ENCODE measurements around the gene FAM24B.

FAM24B gene

GRCh38 chr10:122845783-122846332, 33.5 kb downstream of the FAM24B start, which contains the start of gene CUZD1:
CUZD1 (minus strand) TSS chr10:122845857; CDS start chr10:122845843, 14 bp downstream.
- Histone ChIP-seq H3K9ac (ENCODE audit: low read length in 2 of 2) (no peak within 1 kb of the TSS), H3K9me3 (ENCODE audit: control insufficient read depth in 2 of 2, low read length in 2 of 2) (peaks cover 4% of the 10 kb centered on the region in 2 donors), H3K27me3 (ENCODE audit: control insufficient read depth in 1 of 2, insufficient read depth in 2 of 2, low read length in 2 of 2) (no peaks in the 10 kb centered on the region), H3K4me3 (ENCODE audit: low read length in 2 of 2) (no peak within 1 kb of the TSS), H3K4me1 (ENCODE audit: control insufficient read depth, insufficient read depth, low read length) (no peaks in the 10 kb centered on the region), H3K27ac (ENCODE audit: low read length) (no peak within 1 kb of the TSS), H3K36me3 (ENCODE audit: control insufficient read depth in 2 of 2, insufficient read depth in 2 of 2, low read length in 2 of 2) (peaks cover 0 to 3% of the 10 kb centered on the region in 2 donors)

GRCh38 chr10:122844146-122844545, 35.2 kb downstream of the FAM24B start:
- no peak overlapping the region for H3K27ac ChIP-seq (ENCODE audit: low read length)

GRCh38 chr10:122841569-122841968, 37.8 kb downstream of the FAM24B start:
- H3K27me3 ChIP-seq (ENCODE audit: control insufficient read depth in 1 of 2, insufficient read depth in 2 of 2, low read length in 2 of 2) = no peaks in the 10 kb centered on the region

More at GRCh38 chr10:122844146-122844545, 35.2 kb downstream of the FAM24B start:
- no peak overlapping the region for H3K4me3 ChIP-seq (ENCODE audit: low read length in 2 of 2)
- no peaks in the 10 kb centered on the region for H3K27me3 ChIP-seq (ENCODE audit: control insufficient read depth in 1 of 2, insufficient read depth in 2 of 2, low read length in 2 of 2)
- no peak overlapping the region for H3K9ac ChIP-seq (ENCODE audit: low read length in 2 of 2)
- H3K9me3 ChIP-seq (ENCODE audit: control insufficient read depth in 2 of 2, low read length in 2 of 2) = peaks cover 4% of the 10 kb centered on the region in 2 donors
- H3K36me3 ChIP-seq (ENCODE audit: control insufficient read depth in 2 of 2, insufficient read depth in 2 of 2, low read length in 2 of 2) = no peaks in the 10 kb centered on the region
- no peaks in the 10 kb centered on the region for H3K4me1 ChIP-seq (ENCODE audit: control insufficient read depth, insufficient read depth, low read length)

GRCh38 chr10:122839505-122839904, 39.9 kb downstream of the FAM24B start:
- no peaks in the 10 kb centered on the region for H3K4me1 ChIP-seq (ENCODE audit: control insufficient read depth, insufficient read depth, low read length)
- no peaks in the 10 kb centered on the region for H3K27me3 ChIP-seq (ENCODE audit: control insufficient read depth in 1 of 2, insufficient read depth in 2 of 2, low read length in 2 of 2)
- no peak overlapping the region for H3K27ac ChIP-seq (ENCODE audit: low read length)
- no peak overlapping the region for H3K4me3 ChIP-seq (ENCODE audit: low read length in 2 of 2)
- H3K36me3 ChIP-seq (ENCODE audit: control insufficient read depth in 2 of 2, insufficient read depth in 2 of 2, low read length in 2 of 2) = peaks cover 0 to 4% of the 10 kb centered on the region in 2 donors
- H3K9me3 ChIP-seq (ENCODE audit: control insufficient read depth in 2 of 2, low read length in 2 of 2) = peaks cover 4 to 6% of the 10 kb centered on the region in 2 donors
- H3K9ac ChIP-seq (ENCODE audit: low read length in 2 of 2) = no peak overlapping the region

More at GRCh38 chr10:122841569-122841968, 37.8 kb downstream of the FAM24B start:
- H3K27ac ChIP-seq (ENCODE audit: low read length) = no peak overlapping the region
- H3K9me3 ChIP-seq (ENCODE audit: control insufficient read depth in 2 of 2, low read length in 2 of 2) = peaks cover 4% of the 10 kb centered on the region in 2 donors
- H3K4me1 ChIP-seq (ENCODE audit: control insufficient read depth, insufficient read depth, low read length) = no peaks in the 10 kb centered on the region
- H3K36me3 ChIP-seq (ENCODE audit: control insufficient read depth in 2 of 2, insufficient read depth in 2 of 2, low read length in 2 of 2) = peaks cover 0 to 4% of the 10 kb centered on the region in 2 donors
- no peak overlapping the region for H3K9ac ChIP-seq (ENCODE audit: low read length in 2 of 2)
- no peak overlapping the region for H3K4me3 ChIP-seq (ENCODE audit: low read length in 2 of 2)

- no peak overlapping the region for H3K9ac ChIP-seq (ENCODE audit: low read length in 2 of 2)
- no peak overlapping the region for H3K4me3 ChIP-seq (ENCODE audit: low read length in 2 of 2)
- no peak overlapping the region for H3K27ac ChIP-seq (ENCODE audit: low read length)
- H3K9me3 ChIP-seq (ENCODE audit: control insufficient read depth in 2 of 2, low read length in 2 of 2) = peaks cover 4 to 6% of the 10 kb centered on the region in 2 donors
- H3K27me3 ChIP-seq (ENCODE audit: control insufficient read depth in 1 of 2, insufficient read depth in 2 of 2, low read length in 2 of 2) = no peaks in the 10 kb centered on the region
- no peaks in the 10 kb centered on the region for H3K4me1 ChIP-seq (ENCODE audit: control insufficient read depth, insufficient read depth, low read length)
- peaks cover 0 to 4% of the 10 kb centered on the region in 2 donors for H3K36me3 ChIP-seq (ENCODE audit: control insufficient read depth in 2 of 2, insufficient read depth in 2 of 2, low read length in 2 of 2)
Measured at GRCh38 chr10:122838880-122839279, 40.5 kb downstream of the FAM24B start.

GRCh38 chr10:122835908-122836307, 43.5 kb downstream of the FAM24B start:
- H3K9me3 ChIP-seq (ENCODE audit: control insufficient read depth in 2 of 2, low read length in 2 of 2) = peaks cover 0 to 3% of the 10 kb centered on the region in 2 donors
- no peak overlapping the region for H3K27ac ChIP-seq (ENCODE audit: low read length)
- peaks cover 0 to 6% of the 10 kb centered on the region in 2 donors for H3K36me3 ChIP-seq (ENCODE audit: control insufficient read depth in 2 of 2, insufficient read depth in 2 of 2, low read length in 2 of 2)
- no peak overlapping the region for H3K9ac ChIP-seq (ENCODE audit: low read length in 2 of 2)
- H3K4me3 ChIP-seq (ENCODE audit: low read length in 2 of 2) = no peak overlapping the region
- no peaks in the 10 kb centered on the region for H3K4me1 ChIP-seq (ENCODE audit: control insufficient read depth, insufficient read depth, low read length)
- no peaks in the 10 kb centered on the region for H3K27me3 ChIP-seq (ENCODE audit: control insufficient read depth in 1 of 2, insufficient read depth in 2 of 2, low read length in 2 of 2)

GRCh38 chr10:122830965-122831353, 48.4 kb downstream of the FAM24B start:
- Histone ChIP-seq H3K36me3 (ENCODE audit: control insufficient read depth in 2 of 2, insufficient read depth in 2 of 2, low read length in 2 of 2) (peaks cover 0 to 2% of the 10 kb centered on the region in 2 donors), H3K9ac (ENCODE audit: low read length in 2 of 2) (no peak overlapping the region), H3K27me3 (ENCODE audit: control insufficient read depth in 1 of 2, insufficient read depth in 2 of 2, low read length in 2 of 2) (peaks cover 3 to 7% of the 10 kb centered on the region in 2 donors), H3K4me1 (ENCODE audit: control insufficient read depth, insufficient read depth, low read length) (no peaks in the 10 kb centered on the region), H3K9me3 (ENCODE audit: control insufficient read depth in 2 of 2, low read length in 2 of 2) (peaks cover 0 to 3% of the 10 kb centered on the region in 2 donors), H3K4me3 (ENCODE audit: low read length in 2 of 2) (no peak overlapping the region), H3K27ac (ENCODE audit: low read length) (no peak overlapping the region)

GRCh38 chr10:122830273-122830964, 49.0 kb downstream of the FAM24B start:
- Histone ChIP-seq H3K27ac (ENCODE audit: low read length) (no peak overlapping the region), H3K27me3 (ENCODE audit: control insufficient read depth in 1 of 2, insufficient read depth in 2 of 2, low read length in 2 of 2) (peaks cover 3 to 7% of the 10 kb centered on the region in 2 donors), H3K36me3 (ENCODE audit: control insufficient read depth in 2 of 2, insufficient read depth in 2 of 2, low read length in 2 of 2) (peaks cover 0 to 2% of the 10 kb centered on the region in 2 donors), H3K9ac (ENCODE audit: low read length in 2 of 2) (no peak overlapping the region), H3K9me3 (ENCODE audit: control insufficient read depth in 2 of 2, low read length in 2 of 2) (no peaks in the 10 kb centered on the region), H3K4me3 (ENCODE audit: low read length in 2 of 2) (no peak overlapping the region), H3K4me1 (ENCODE audit: control insufficient read depth, insufficient read depth, low read length) (no peaks in the 10 kb centered on the region)

- Histone ChIP-seq H3K27ac (ENCODE audit: low read length) (no peak overlapping the region), H3K27me3 (ENCODE audit: control insufficient read depth in 1 of 2, insufficient read depth in 2 of 2, low read length in 2 of 2) (peaks cover 3 to 7% of the 10 kb centered on the region in 2 donors), H3K9me3 (ENCODE audit: control insufficient read depth in 2 of 2, low read length in 2 of 2) (no peaks in the 10 kb centered on the region), H3K36me3 (ENCODE audit: control insufficient read depth in 2 of 2, insufficient read depth in 2 of 2, low read length in 2 of 2) (peaks cover 0 to 2% of the 10 kb centered on the region in 2 donors), H3K9ac (ENCODE audit: low read length in 2 of 2) (no peak overlapping the region), H3K4me1 (ENCODE audit: control insufficient read depth, insufficient read depth, low read length) (no peaks in the 10 kb centered on the region), H3K4me3 (ENCODE audit: low read length in 2 of 2) (no peak overlapping the region)
Measured at GRCh38 chr10:122829454-122829853, 49.9 kb downstream of the FAM24B start.

GRCh38 chr10:122828716-122829255, 50.6 kb downstream of the FAM24B start:
- Histone ChIP-seq H3K9ac (ENCODE audit: low read length in 2 of 2) (no peak overlapping the region), H3K27me3 (ENCODE audit: control insufficient read depth in 1 of 2, insufficient read depth in 2 of 2, low read length in 2 of 2) (peaks cover 3 to 7% of the 10 kb centered on the region in 2 donors), H3K4me3 (ENCODE audit: low read length in 2 of 2) (no peak overlapping the region), H3K4me1 (ENCODE audit: control insufficient read depth, insufficient read depth, low read length) (no peaks in the 10 kb centered on the region), H3K9me3 (ENCODE audit: control insufficient read depth in 2 of 2, low read length in 2 of 2) (no peaks in the 10 kb centered on the region), H3K36me3 (ENCODE audit: control insufficient read depth in 2 of 2, insufficient read depth in 2 of 2, low read length in 2 of 2) (peaks cover 0 to 2% of the 10 kb centered on the region in 2 donors), H3K27ac (ENCODE audit: low read length) (no peak overlapping the region)

Measured in stomach smooth muscle (tissue), 2 donors.